Measurements from ENCODE around the gene TUBB4B.
A peak's percentile ranks its signal among the peaks of the same experiment; 100 is the strongest.

Gene TUBB4B

GRCh38 chr9:137252555-137253506 lies 11.7 kb downstream of the TUBB4B start:
- DNase-seq (ENCODE audit: low read depth), result no peak

- DNase-seq (ENCODE audit: low read depth), result no peak
These were observed 12.9 kb downstream of the TUBB4B start for GRCh38 chr9:137253717-137254623.

GRCh38 chr9:137254624-137255447 lies 13.7 kb downstream of the TUBB4B start, which contains the start of gene NELFB:
NELFB (plus strand) TSS chr9:137255327.
- DNase-seq (ENCODE audit: low read depth), result peak; percentile 80

- DNase-seq (ENCODE audit: low read depth), result peak; percentile 23
These were observed 14.5 kb downstream of the TUBB4B start for GRCh38 chr9:137255448-137256114.

- no peak for DNase-seq (ENCODE audit: low read depth)
These were observed 15.3 kb downstream of the TUBB4B start for GRCh38 chr9:137256362-137256761.

- DNase-seq (ENCODE audit: low read depth), result no peak
These were observed 15.8 kb downstream of the TUBB4B start for GRCh38 chr9:137256856-137257255.

GRCh38 chr9:137262173-137262908 lies 21.3 kb downstream of the TUBB4B start:
- DNase-seq (ENCODE audit: low read depth), result peak; percentile 41

GRCh38 chr9:137262909-137263285 lies 21.8 kb downstream of the TUBB4B start:
- no peak for DNase-seq (ENCODE audit: low read depth)

- DNase-seq (ENCODE audit: low read depth), result no peak
These were observed 22.4 kb downstream of the TUBB4B start for GRCh38 chr9:137263506-137263905.

GRCh38 chr9:137264067-137264466 lies 23.0 kb downstream of the TUBB4B start:
- no peak for DNase-seq (ENCODE audit: low read depth)

GRCh38 chr9:137265496-137266161 lies 24.5 kb downstream of the TUBB4B start:
- no peak for DNase-seq (ENCODE audit: low read depth)

- DNase-seq (ENCODE audit: low read depth), result no peak
These were observed 25.1 kb downstream of the TUBB4B start for GRCh38 chr9:137266162-137266527.

- no peak for DNase-seq (ENCODE audit: low read depth)
These were observed 25.7 kb downstream of the TUBB4B start for GRCh38 chr9:137266585-137267453.

- peak; percentile 68 for DNase-seq (ENCODE audit: low read depth)
These were observed 26.9 kb downstream of the TUBB4B start for GRCh38 chr9:137267933-137268355.

GRCh38 chr9:137268538-137269201 lies 27.6 kb downstream of the TUBB4B start:
- peak; percentile 42 for DNase-seq (ENCODE audit: low read depth)

GRCh38 chr9:137269231-137269772 lies 28.2 kb downstream of the TUBB4B start:
- peak; percentile 65 for DNase-seq (ENCODE audit: low read depth)

GRCh38 chr9:137270929-137271695 lies 30.0 kb downstream of the TUBB4B start:
- DNase-seq (ENCODE audit: low read depth), result no peak

Measured in iris pigment epithelial cell (primary cell).